Activated T-helper 17 cell treated with anti-CD3 and anti-CD28 coated beads, Interleukin-2, amount 50 U/mL, for 72 hours (primary cell): ENCODE results near the gene DSCAM. TPM values are rescaled to one million over a fixed set of nuclear protein-coding genes. Genes with fewer than 3 reads are reported as not detected.

Source experiments
- ATAC-seq: fragments of 150-1000 bp; cut with Tn5 transposase; replicated peaks from 2 replicates; pipeline ENCODE4 v1.10.0; 2021; ENCODE audit warnings: mild to moderate bottlenecking, moderate library complexity
- H3K27ac Mint-ChIP-seq: one replicate; pipeline ENCODE4 v1.8.0; 2022; ENCODE audit warnings: mixed read lengths
- H3K27me3 Mint-ChIP-seq: one replicate; pipeline ENCODE4 v1.8.0; 2022; ENCODE audit warnings: mixed read lengths
- H3K36me3 Mint-ChIP-seq: one replicate; pipeline ENCODE4 v1.8.0; 2022; ENCODE audit warnings: low read depth, mild to moderate bottlenecking, mixed read lengths
- H3K4me1 Mint-ChIP-seq: one replicate; pipeline ENCODE4 v1.8.0; 2022; ENCODE audit warnings: mixed read lengths
- H3K4me3 Mint-ChIP-seq: one replicate; pipeline ENCODE4 v1.8.0; 2022; ENCODE audit warnings: mild to moderate bottlenecking, mixed read lengths
- H3K9me3 Mint-ChIP-seq: one replicate; pipeline ENCODE4 v1.8.0; 2022; ENCODE audit warnings: mixed read lengths
- total RNA-seq, 2 donors: library from RNA; stranded (reverse); gene quantifications; one replicate each; pipeline ENCODE4 v1.2.3, GENCODE V29; 2022

Gene DSCAM
- total RNA-seq, 2 donors from 2014 or later: not detected

GRCh38 chr21:40766381-40766780 lies 80.6 kb downstream of the DSCAM start:
- Mint-ChIP-seq H3K36me3 (no peaks in the 10 kb centered on the region), H3K4me1 (peaks cover 4% of the 10 kb centered on the region), H3K9me3 (no peaks in the 10 kb centered on the region), H3K27me3 (no peaks in the 10 kb centered on the region), H3K27ac (no peak overlapping the region), H3K4me3 (no peak overlapping the region)
- no peak for ATAC-seq

- Mint-ChIP-seq H3K36me3 (no peaks in the 10 kb centered on the region), H3K4me1 (peaks cover 3% of the 10 kb centered on the region)
These were observed 81.1 kb downstream of the DSCAM start for GRCh38 chr21:40765811-40766210.

GRCh38 chr21:40760821-40761220 lies 86.1 kb downstream of the DSCAM start:
- no peaks in the 10 kb centered on the region for H3K9me3 Mint-ChIP-seq
- H3K36me3 Mint-ChIP-seq: no peaks in the 10 kb centered on the region
- H3K27ac Mint-ChIP-seq: no peak overlapping the region
- ATAC-seq: no peak
- H3K27me3 Mint-ChIP-seq: peaks cover 3% of the 10 kb centered on the region
- H3K4me1 Mint-ChIP-seq: no peaks in the 10 kb centered on the region
- H3K4me3 Mint-ChIP-seq: no peak overlapping the region

More at GRCh38 chr21:40765811-40766210, 81.1 kb downstream of the DSCAM start:
- no peak overlapping the region for H3K4me3 Mint-ChIP-seq
- H3K27ac Mint-ChIP-seq: no peak overlapping the region
- H3K27me3 Mint-ChIP-seq: no peaks in the 10 kb centered on the region
- H3K9me3 Mint-ChIP-seq: no peaks in the 10 kb centered on the region
- ATAC-seq: no peak

GRCh38 chr21:40759061-40759460 lies 87.9 kb downstream of the DSCAM start:
- no peaks in the 10 kb centered on the region for H3K4me1 Mint-ChIP-seq
- peaks cover 4% of the 10 kb centered on the region for H3K9me3 Mint-ChIP-seq
- H3K27me3 Mint-ChIP-seq: peaks cover 3% of the 10 kb centered on the region
- H3K27ac Mint-ChIP-seq: no peak overlapping the region
- H3K4me3 Mint-ChIP-seq: no peak overlapping the region
- ATAC-seq: no peak
- H3K36me3 Mint-ChIP-seq: no peaks in the 10 kb centered on the region

- Mint-ChIP-seq H3K27ac (no peak overlapping the region), H3K27me3 (peaks cover 3% of the 10 kb centered on the region), H3K4me3 (no peak overlapping the region), H3K9me3 (peaks cover 4% of the 10 kb centered on the region), H3K36me3 (no peaks in the 10 kb centered on the region), H3K4me1 (no peaks in the 10 kb centered on the region)
- no peak for ATAC-seq
These were observed 89.6 kb downstream of the DSCAM start for GRCh38 chr21:40757366-40757765.

GRCh38 chr21:40754466-40754865 lies 92.5 kb downstream of the DSCAM start:
- Mint-ChIP-seq H3K36me3 (no peaks in the 10 kb centered on the region), H3K4me3 (no peak overlapping the region), H3K4me1 (no peaks in the 10 kb centered on the region), H3K27me3 (peaks cover 3% of the 10 kb centered on the region), H3K9me3 (peaks cover 4% of the 10 kb centered on the region), H3K27ac (no peak overlapping the region)
- ATAC-seq: no peak

GRCh38 chr21:40753756-40754155 lies 93.2 kb downstream of the DSCAM start:
- Mint-ChIP-seq H3K4me3 (no peak overlapping the region), H3K27me3 (peaks cover 3% of the 10 kb centered on the region), H3K4me1 (no peaks in the 10 kb centered on the region), H3K9me3 (peaks cover 4% of the 10 kb centered on the region), H3K27ac (no peak overlapping the region), H3K36me3 (no peaks in the 10 kb centered on the region)
- no peak for ATAC-seq

- Mint-ChIP-seq H3K36me3 (no peaks in the 10 kb centered on the region), H3K4me1 (no peaks in the 10 kb centered on the region), H3K9me3 (peaks cover 4% of the 10 kb centered on the region), H3K27ac (no peak overlapping the region), H3K4me3 (no peak overlapping the region), H3K27me3 (no peaks in the 10 kb centered on the region)
- no peak for ATAC-seq
These were observed 94.8 kb downstream of the DSCAM start for GRCh38 chr21:40752125-40752524.

- Mint-ChIP-seq H3K27me3 (no peaks in the 10 kb centered on the region), H3K36me3 (no peaks in the 10 kb centered on the region), H3K4me3 (no peak overlapping the region), H3K9me3 (peaks cover 4% of the 10 kb centered on the region), H3K4me1 (no peaks in the 10 kb centered on the region), H3K27ac (no peak overlapping the region)
- no peak for ATAC-seq
These were observed 95.7 kb downstream of the DSCAM start for GRCh38 chr21:40751221-40751620.

GRCh38 chr21:40736145-40736544 lies 110.8 kb downstream of the DSCAM start:
- Mint-ChIP-seq H3K9me3 (no peaks in the 10 kb centered on the region), H3K36me3 (no peaks in the 10 kb centered on the region), H3K4me1 (no peaks in the 10 kb centered on the region), H3K27ac (no peak overlapping the region), H3K4me3 (no peak overlapping the region), H3K27me3 (peaks cover 9% of the 10 kb centered on the region)
- no peak for ATAC-seq

- H3K27ac Mint-ChIP-seq: no peak overlapping the region
- H3K4me1 Mint-ChIP-seq: no peaks in the 10 kb centered on the region
- no peaks in the 10 kb centered on the region for H3K36me3 Mint-ChIP-seq
- H3K27me3 Mint-ChIP-seq: peaks cover 3% of the 10 kb centered on the region
- no peak for ATAC-seq
- no peaks in the 10 kb centered on the region for H3K9me3 Mint-ChIP-seq
- H3K4me3 Mint-ChIP-seq: no peak overlapping the region
These were observed 113.9 kb downstream of the DSCAM start for GRCh38 chr21:40733024-40733397.

GRCh38 chr21:40732253-40733023 lies 114.5 kb downstream of the DSCAM start:
- Mint-ChIP-seq H3K4me1 (no peaks in the 10 kb centered on the region), H3K27me3 (peaks cover 3% of the 10 kb centered on the region), H3K27ac (no peak overlapping the region), H3K4me3 (no peak overlapping the region), H3K9me3 (no peaks in the 10 kb centered on the region), H3K36me3 (no peaks in the 10 kb centered on the region)
- ATAC-seq: no peak

GRCh38 chr21:40731206-40731605 lies 115.8 kb downstream of the DSCAM start:
- Mint-ChIP-seq H3K27me3 (peaks cover 3% of the 10 kb centered on the region), H3K4me1 (no peaks in the 10 kb centered on the region), H3K9me3 (no peaks in the 10 kb centered on the region), H3K27ac (no peak overlapping the region), H3K4me3 (no peak overlapping the region), H3K36me3 (no peaks in the 10 kb centered on the region)
- ATAC-seq: no peak

GRCh38 chr21:40730426-40730800 lies 116.5 kb downstream of the DSCAM start:
- H3K27me3 Mint-ChIP-seq: peaks cover 3% of the 10 kb centered on the region
- no peak for ATAC-seq

GRCh38 chr21:40729761-40730425 lies 117.1 kb downstream of the DSCAM start:
- Mint-ChIP-seq H3K27ac (no peak overlapping the region), H3K4me3 (no peak overlapping the region), H3K36me3 (no peaks in the 10 kb centered on the region)

More at GRCh38 chr21:40730426-40730800, 116.5 kb downstream of the DSCAM start:
- no peak overlapping the region for H3K4me3 Mint-ChIP-seq
- H3K4me1 Mint-ChIP-seq: no peaks in the 10 kb centered on the region
- no peaks in the 10 kb centered on the region for H3K9me3 Mint-ChIP-seq
- no peaks in the 10 kb centered on the region for H3K36me3 Mint-ChIP-seq
- H3K27ac Mint-ChIP-seq: no peak overlapping the region

More at GRCh38 chr21:40729761-40730425, 117.1 kb downstream of the DSCAM start:
- no peak for ATAC-seq
- H3K4me1 Mint-ChIP-seq: no peaks in the 10 kb centered on the region
- no peaks in the 10 kb centered on the region for H3K9me3 Mint-ChIP-seq
- peaks cover 3% of the 10 kb centered on the region for H3K27me3 Mint-ChIP-seq
